Measurements from ENCODE around the gene CDS1. TPM values are rescaled to one million over a fixed set of nuclear protein-coding genes. Genes with fewer than 3 reads are reported as not detected.
"Not testable (repeated sequence)": the region's sequence is repeated elsewhere in the genome, so short reads cannot be mapped to it uniquely, and the experiment has no call there.

The CDS1 gene
- polyA plus RNA-seq (2012; ENCODE audit: low read depth, missing spikeins) = 0.01 TPM

GRCh38 chr4:84582988-84583875 is at the start of gene CDS1:
Gene CDS1 (plus strand): TSS chr4:84583127. CDS start chr4:84583402, 275 bp downstream.
- DNase-seq (ENCODE audit: insufficient read length, low spot score) (peak; percentile 41), FAIRE-seq (no peak)
- TF ChIP-seq SPI1 (IDR thresholded peaks at IDR 0.05; ENCODE audit: low read depth, low read length) (no peak), TAF1 (IDR thresholded peaks at IDR 0.05; ENCODE audit: low read depth, low read length) (no peak), POLR2A (IDR thresholded peaks at IDR 0.05; ENCODE audit: low read depth, low read length) (no peak), PAX5 (IDR thresholded peaks at IDR 0.05; ENCODE audit: insufficient read depth, low read length, severe bottlenecking) (no peak), POLR2AphosphoS5 (IDR thresholded peaks at IDR 0.05; ENCODE audit: low read depth, low read length) (no peak), POU2F2 (IDR thresholded peaks at IDR 0.05; ENCODE audit: low read depth, low read length) (no peak)

GRCh38 chr4:84535901-84536300 is 47.0 kb upstream of the CDS1 start:
- no peak for TF ChIP-seq SPI1 (IDR thresholded peaks at IDR 0.05; ENCODE audit: low read depth, low read length)
- TF ChIP-seq POU2F2 (IDR thresholded peaks at IDR 0.05; ENCODE audit: low read depth, low read length) = no peak
- no peak for TF ChIP-seq PAX5 (IDR thresholded peaks at IDR 0.05; ENCODE audit: insufficient read depth, low read length, severe bottlenecking)
- FAIRE-seq = no peak
- no peak for DNase-seq (ENCODE audit: insufficient read length, low spot score)

- no peak for DNase-seq (ENCODE audit: insufficient read length, low spot score)
- TF ChIP-seq SPI1 (IDR thresholded peaks at IDR 0.05; ENCODE audit: low read depth, low read length) (no peak), POLR2A (IDR thresholded peaks at IDR 0.05; ENCODE audit: low read depth, low read length) (no peak), TAF1 (IDR thresholded peaks at IDR 0.05; ENCODE audit: low read depth, low read length) (no peak), POLR2AphosphoS5 (IDR thresholded peaks at IDR 0.05; ENCODE audit: low read depth, low read length) (no peak), PAX5 (IDR thresholded peaks at IDR 0.05; ENCODE audit: insufficient read depth, low read length, severe bottlenecking) (no peak), POU2F2 (IDR thresholded peaks at IDR 0.05; ENCODE audit: low read depth, low read length) (no peak)
- no peak for FAIRE-seq
Observed at GRCh38 chr4:84545093-84545492, 37.8 kb upstream of the CDS1 start.

GRCh38 chr4:84547211-84547610 is 35.7 kb upstream of the CDS1 start:
- TF ChIP-seq SPI1 (IDR thresholded peaks at IDR 0.05; ENCODE audit: low read depth, low read length) (no peak), PAX5 (IDR thresholded peaks at IDR 0.05; ENCODE audit: insufficient read depth, low read length, severe bottlenecking) (no peak), POLR2AphosphoS5 (IDR thresholded peaks at IDR 0.05; ENCODE audit: low read depth, low read length) (no peak), TAF1 (IDR thresholded peaks at IDR 0.05; ENCODE audit: low read depth, low read length) (no peak), POLR2A (IDR thresholded peaks at IDR 0.05; ENCODE audit: low read depth, low read length) (no peak), POU2F2 (IDR thresholded peaks at IDR 0.05; ENCODE audit: low read depth, low read length) (no peak)
- FAIRE-seq = no peak
- no peak for DNase-seq (ENCODE audit: insufficient read length, low spot score)

GRCh38 chr4:84549191-84549590 is 33.7 kb upstream of the CDS1 start:
- not testable (repeated sequence) for DNase-seq (ENCODE audit: insufficient read length, low spot score); FAIRE-seq

GRCh38 chr4:84562156-84562555 is 20.8 kb upstream of the CDS1 start:
- no peak for DNase-seq (ENCODE audit: insufficient read length, low spot score)
- TF ChIP-seq POLR2AphosphoS5 (IDR thresholded peaks at IDR 0.05; ENCODE audit: low read depth, low read length) (no peak), SPI1 (IDR thresholded peaks at IDR 0.05; ENCODE audit: low read depth, low read length) (no peak)
- FAIRE-seq = no peak

GRCh38 chr4:84563002-84563401 is 19.9 kb upstream of the CDS1 start:
- DNase-seq (ENCODE audit: insufficient read length, low spot score) (no peak), FAIRE-seq (no peak)
- no peak for TF ChIP-seq POLR2AphosphoS5 (IDR thresholded peaks at IDR 0.05; ENCODE audit: low read depth, low read length)
- no peak for TF ChIP-seq POLR2A (IDR thresholded peaks at IDR 0.05; ENCODE audit: low read depth, low read length)
- no peak for TF ChIP-seq SPI1 (IDR thresholded peaks at IDR 0.05; ENCODE audit: low read depth, low read length)
- no peak for TF ChIP-seq PAX5 (IDR thresholded peaks at IDR 0.05; ENCODE audit: insufficient read depth, low read length, severe bottlenecking)
- TF ChIP-seq POU2F2 (IDR thresholded peaks at IDR 0.05; ENCODE audit: low read depth, low read length) = no peak
- no peak for TF ChIP-seq TAF1 (IDR thresholded peaks at IDR 0.05; ENCODE audit: low read depth, low read length)

GRCh38 chr4:84565951-84566350 is 17.0 kb upstream of the CDS1 start:
- FAIRE-seq (no peak), DNase-seq (ENCODE audit: insufficient read length, low spot score) (no peak)
- TF ChIP-seq SPI1 (IDR thresholded peaks at IDR 0.05; ENCODE audit: low read depth, low read length) = no peak
- TF ChIP-seq PAX5 (IDR thresholded peaks at IDR 0.05; ENCODE audit: insufficient read depth, low read length, severe bottlenecking) = no peak
- TF ChIP-seq POLR2A (IDR thresholded peaks at IDR 0.05; ENCODE audit: low read depth, low read length) = no peak
- TF ChIP-seq TAF1 (IDR thresholded peaks at IDR 0.05; ENCODE audit: low read depth, low read length) = no peak

- DNase-seq (ENCODE audit: insufficient read length, low spot score) = no peak
- TF ChIP-seq TAF1 (IDR thresholded peaks at IDR 0.05; ENCODE audit: low read depth, low read length) = no peak
- TF ChIP-seq POLR2A (IDR thresholded peaks at IDR 0.05; ENCODE audit: low read depth, low read length) = no peak
- no peak for TF ChIP-seq POU2F2 (IDR thresholded peaks at IDR 0.05; ENCODE audit: low read depth, low read length)
- no peak for TF ChIP-seq SPI1 (IDR thresholded peaks at IDR 0.05; ENCODE audit: low read depth, low read length)
- TF ChIP-seq POLR2AphosphoS5 (IDR thresholded peaks at IDR 0.05; ENCODE audit: low read depth, low read length) = no peak
- no peak for TF ChIP-seq PAX5 (IDR thresholded peaks at IDR 0.05; ENCODE audit: insufficient read depth, low read length, severe bottlenecking)
- FAIRE-seq = no peak
Observed at GRCh38 chr4:84568496-84568895, 14.4 kb upstream of the CDS1 start.

GRCh38 chr4:84569009-84569408 is 13.9 kb upstream of the CDS1 start:
- TF ChIP-seq POLR2AphosphoS5 (IDR thresholded peaks at IDR 0.05; ENCODE audit: low read depth, low read length) (no peak), PAX5 (IDR thresholded peaks at IDR 0.05; ENCODE audit: insufficient read depth, low read length, severe bottlenecking) (no peak), POU2F2 (IDR thresholded peaks at IDR 0.05; ENCODE audit: low read depth, low read length) (no peak), TAF1 (IDR thresholded peaks at IDR 0.05; ENCODE audit: low read depth, low read length) (no peak), POLR2A (IDR thresholded peaks at IDR 0.05; ENCODE audit: low read depth, low read length) (no peak), SPI1 (IDR thresholded peaks at IDR 0.05; ENCODE audit: low read depth, low read length) (no peak)
- FAIRE-seq (no peak), DNase-seq (ENCODE audit: insufficient read length, low spot score) (no peak)
